Measurements from ENCODE around the gene SLC23A3.

DNA sequence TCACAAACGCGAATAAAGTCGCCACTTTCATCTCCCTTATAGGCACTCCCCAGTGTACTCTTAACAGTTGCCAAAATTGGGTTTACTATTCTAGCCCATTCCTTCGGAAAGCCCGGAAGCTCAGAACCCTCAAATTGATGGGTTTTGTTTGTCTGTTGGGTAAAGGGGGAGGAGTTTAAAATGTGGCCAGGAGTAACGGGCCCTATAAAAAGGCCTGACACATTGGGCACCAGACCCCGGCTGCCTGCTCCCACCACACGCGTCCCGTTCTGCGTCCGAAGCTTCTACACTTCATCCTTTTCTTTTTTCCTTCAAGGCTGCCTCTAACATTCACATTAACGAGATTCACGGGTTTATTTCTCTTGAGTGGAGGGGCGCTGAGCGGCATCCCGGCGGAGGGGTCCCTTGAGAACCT is 10.1 kb downstream of the SLC23A3 start:
- no peak for TF ChIP-seq POLR2A (IDR thresholded peaks at IDR 0.05)
- TF ChIP-seq, protein P1, sequence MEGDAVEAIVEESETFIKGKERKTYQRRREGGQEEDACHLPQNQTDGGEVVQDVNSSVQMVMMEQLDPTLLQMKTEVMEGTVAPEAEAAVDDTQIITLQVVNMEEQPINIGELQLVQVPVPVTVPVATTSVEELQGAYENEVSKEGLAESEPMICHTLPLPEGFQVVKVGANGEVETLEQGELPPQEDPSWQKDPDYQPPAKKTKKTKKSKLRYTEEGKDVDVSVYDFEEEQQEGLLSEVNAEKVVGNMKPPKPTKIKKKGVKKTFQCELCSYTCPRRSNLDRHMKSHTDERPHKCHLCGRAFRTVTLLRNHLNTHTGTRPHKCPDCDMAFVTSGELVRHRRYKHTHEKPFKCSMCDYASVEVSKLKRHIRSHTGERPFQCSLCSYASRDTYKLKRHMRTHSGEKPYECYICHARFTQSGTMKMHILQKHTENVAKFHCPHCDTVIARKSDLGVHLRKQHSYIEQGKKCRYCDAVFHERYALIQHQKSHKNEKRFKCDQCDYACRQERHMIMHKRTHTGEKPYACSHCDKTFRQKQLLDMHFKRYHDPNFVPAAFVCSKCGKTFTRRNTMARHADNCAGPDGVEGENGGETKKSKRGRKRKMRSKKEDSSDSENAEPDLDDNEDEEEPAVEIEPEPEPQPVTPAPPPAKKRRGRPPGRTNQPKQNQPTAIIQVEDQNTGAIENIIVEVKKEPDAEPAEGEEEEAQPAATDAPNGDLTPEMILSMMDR (IDR thresholded peaks at IDR 0.05) = no peak
